ENCODE results near the gene CDIP1.

CDIP1 gene

DNA sequence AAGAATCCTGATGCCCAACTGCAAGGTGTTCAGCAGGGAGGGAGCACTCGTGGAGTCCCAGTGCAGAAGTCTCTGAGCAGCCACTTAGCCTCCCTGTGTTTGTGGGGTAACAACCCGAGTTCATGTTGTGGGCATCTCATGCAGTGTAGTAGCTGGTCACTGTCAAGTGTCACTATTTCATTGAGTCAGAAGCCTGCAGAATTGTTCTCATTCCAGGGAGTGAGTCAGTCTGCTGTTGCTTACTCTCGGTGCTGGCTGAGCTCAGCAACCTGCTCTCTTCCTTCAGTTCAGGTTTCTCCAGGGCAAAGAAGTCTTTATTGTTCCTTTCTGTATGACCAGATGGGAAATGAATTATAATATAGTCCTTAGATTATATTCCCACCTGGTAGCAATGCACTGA, 38.3 kb downstream of the CDIP1 start:
- no peaks in the 10 kb centered on the region for H3K9me2 ChIP-seq (replicated peaks; ENCODE audit: low read depth, low read length)
- no peak overlapping the region for H3K9ac ChIP-seq (ENCODE audit: low read depth, low read length, poor library complexity, severe bottlenecking)
- H3K9me3 ChIP-seq (ENCODE audit: insufficient read depth, low read depth, low read length): no peaks in the 10 kb centered on the region
- H3K79me2 ChIP-seq (ENCODE audit: insufficient read depth, low read length): peaks cover 5% of the 10 kb centered on the region; the same call in 1 of the 2 replicates
- no peaks in the 10 kb centered on the region for H3K27me3 ChIP-seq (ENCODE audit: insufficient read depth, low read length, poor library complexity, severe bottlenecking)
- H3F3A ChIP-seq (ENCODE audit: low read depth): no peaks in the 10 kb centered on the region
- H3K4me1 ChIP-seq (ENCODE audit: insufficient read depth, low read length, poor library complexity, severe bottlenecking): no peaks in the 10 kb centered on the region
- H3K4me2 ChIP-seq (ENCODE audit: low read depth, low read length, poor library complexity, severe bottlenecking): no peak overlapping the region
- H4K20me1 ChIP-seq (ENCODE audit: insufficient read depth, low read length, poor library complexity, severe bottlenecking): no peaks in the 10 kb centered on the region
- TF ChIP-seq EZH2phosphoT487 (IDR thresholded peaks at IDR 0.05; ENCODE audit: borderline replicate concordance) (no peak), CTCF (conservative IDR thresholded peaks at IDR 0.05; ENCODE audit: low read length) (no peak)
- H3K36me3 ChIP-seq (ENCODE audit: insufficient read depth, low read length): no peaks in the 10 kb centered on the region
- H3K4me3 ChIP-seq (ENCODE audit: low read length, poor library complexity, severe bottlenecking): no peak overlapping the region
- no peak overlapping the region for H2AFZ ChIP-seq (ENCODE audit: low read length)

DNA sequence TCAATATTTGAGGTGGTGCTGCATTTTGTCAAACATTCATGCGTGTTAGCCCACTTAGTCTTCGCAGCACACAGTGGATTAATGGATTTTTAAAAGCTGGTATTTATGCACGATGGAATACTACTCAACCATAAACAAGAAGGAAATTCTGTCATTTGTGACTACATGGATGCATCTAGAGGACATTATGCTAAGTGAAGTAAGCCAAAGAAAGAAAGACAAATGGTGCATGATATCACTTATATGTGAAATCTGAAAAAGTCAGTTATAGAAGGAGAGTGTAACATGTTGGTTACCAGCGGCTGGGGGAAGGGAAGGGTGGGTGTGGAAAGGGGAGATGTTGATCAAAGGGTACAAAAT, 39.4 kb downstream of the CDIP1 start:
- no peak overlapping the region for H3K9ac ChIP-seq (ENCODE audit: low read depth, low read length, poor library complexity, severe bottlenecking)
- no peak overlapping the region for H3K4me2 ChIP-seq (ENCODE audit: low read depth, low read length, poor library complexity, severe bottlenecking)
- no peak overlapping the region for H3K4me3 ChIP-seq (ENCODE audit: low read length, poor library complexity, severe bottlenecking)
- H3K36me3 ChIP-seq (ENCODE audit: insufficient read depth, low read length): no peaks in the 10 kb centered on the region
- H3K79me2 ChIP-seq (ENCODE audit: insufficient read depth, low read length): peaks cover 5% of the 10 kb centered on the region; the same call in 1 of the 2 replicates
- no peaks in the 10 kb centered on the region for H3K4me1 ChIP-seq (ENCODE audit: insufficient read depth, low read length, poor library complexity, severe bottlenecking)
- TF ChIP-seq EZH2phosphoT487 (IDR thresholded peaks at IDR 0.05; ENCODE audit: borderline replicate concordance): no peak
- TF ChIP-seq CTCF (conservative IDR thresholded peaks at IDR 0.05; ENCODE audit: low read length): no peak
- no peaks in the 10 kb centered on the region for H3F3A ChIP-seq (ENCODE audit: low read depth)
- no peaks in the 10 kb centered on the region for H3K9me3 ChIP-seq (ENCODE audit: insufficient read depth, low read depth, low read length)
- H3K27me3 ChIP-seq (ENCODE audit: insufficient read depth, low read length, poor library complexity, severe bottlenecking): no peaks in the 10 kb centered on the region
- no peaks in the 10 kb centered on the region for H4K20me1 ChIP-seq (ENCODE audit: insufficient read depth, low read length, poor library complexity, severe bottlenecking)
- H2AFZ ChIP-seq (ENCODE audit: low read length): no peak overlapping the region
- H3K9me2 ChIP-seq (replicated peaks; ENCODE audit: low read depth, low read length): no peaks in the 10 kb centered on the region

DNA sequence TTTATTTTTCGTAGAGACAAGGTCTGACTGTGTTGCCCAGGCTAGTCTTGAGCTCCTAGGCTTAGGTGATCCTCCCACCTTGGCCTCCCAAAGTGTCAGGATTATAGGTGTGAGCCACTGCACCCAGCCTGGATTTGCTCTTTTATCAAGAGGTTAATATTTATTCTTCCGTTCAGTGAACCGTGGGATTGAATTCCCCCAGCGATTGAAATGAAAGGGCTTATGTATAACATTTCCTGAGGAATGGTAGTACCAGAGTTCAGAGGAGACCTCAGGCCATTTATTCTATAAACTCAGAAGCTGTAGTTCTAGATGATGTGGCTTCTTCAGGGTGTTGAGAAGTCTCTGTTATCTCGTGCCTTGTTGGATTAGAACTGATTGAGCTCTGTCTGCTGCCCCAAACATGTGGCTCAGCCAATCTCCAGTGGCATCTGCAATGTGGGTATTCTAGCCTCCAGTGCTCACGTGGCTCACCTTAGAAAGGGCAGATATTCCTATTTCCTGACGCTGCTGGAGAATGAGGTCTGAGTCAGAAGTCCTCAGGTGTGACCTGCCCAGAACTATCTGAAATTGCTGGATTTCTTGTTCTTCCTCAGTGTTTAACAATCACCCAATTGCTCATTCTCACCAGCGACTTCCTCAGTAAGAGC, 39.9 kb downstream of the CDIP1 start:
- Histone ChIP-seq H4K20me1 (ENCODE audit: insufficient read depth, low read length, poor library complexity, severe bottlenecking) (no peaks in the 10 kb centered on the region), H3K4me1 (ENCODE audit: insufficient read depth, low read length, poor library complexity, severe bottlenecking) (no peaks in the 10 kb centered on the region), H3F3A (ENCODE audit: low read depth) (no peaks in the 10 kb centered on the region), H3K36me3 (ENCODE audit: insufficient read depth, low read length) (no peaks in the 10 kb centered on the region), H3K27me3 (ENCODE audit: insufficient read depth, low read length, poor library complexity, severe bottlenecking) (no peaks in the 10 kb centered on the region), H3K4me2 (ENCODE audit: low read depth, low read length, poor library complexity, severe bottlenecking) (no peak overlapping the region), H3K9me2 (replicated peaks; ENCODE audit: low read depth, low read length) (no peaks in the 10 kb centered on the region), H2AFZ (ENCODE audit: low read length) (no peak overlapping the region), H3K4me3 (ENCODE audit: low read length, poor library complexity, severe bottlenecking) (no peak overlapping the region), H3K9me3 (ENCODE audit: insufficient read depth, low read depth, low read length) (no peaks in the 10 kb centered on the region), H3K79me2 (ENCODE audit: insufficient read depth, low read length) (peaks cover 5% of the 10 kb centered on the region; the same call in 1 of the 2 replicates), H3K9ac (ENCODE audit: low read depth, low read length, poor library complexity, severe bottlenecking) (no peak overlapping the region)
- no peak for TF ChIP-seq CTCF (conservative IDR thresholded peaks at IDR 0.05; ENCODE audit: low read length)
- no peak for TF ChIP-seq EZH2phosphoT487 (IDR thresholded peaks at IDR 0.05; ENCODE audit: borderline replicate concordance)
